Right lobe of liver (tissue), 4 donors: ENCODE results near the gene C6orf132.

ENCODE experiments used
- POLR2A ChIP-seq: fragments of 450-650 bp; IDR thresholded peaks from one replicate; pipeline ENCODE4 v1.6.1; 2017; ENCODE audit warnings: antibody characterized with exemption, mild to moderate bottlenecking
- TF ChIP-seq, protein P1 (sequence below), 4 donors: fragments of 200-600 bp in 3 of 4; fragments of 450-650 bp in 1 of 4; IDR thresholded peaks; one replicate each; pipeline versions ENCODE4 v1.5.1 to v1.8.0; 2016 to 2022; ENCODE audit warnings: antibody characterized with exemption in 4 of 4, mild to moderate bottlenecking in 2 of 4
- donor health status: DM: no; HTN: no; CAD: no.
- donor health status: DM: no; HTN: no; CAD: no.
- donor health status: DM: no; HTN: yes; CAD: no.

DNA sequence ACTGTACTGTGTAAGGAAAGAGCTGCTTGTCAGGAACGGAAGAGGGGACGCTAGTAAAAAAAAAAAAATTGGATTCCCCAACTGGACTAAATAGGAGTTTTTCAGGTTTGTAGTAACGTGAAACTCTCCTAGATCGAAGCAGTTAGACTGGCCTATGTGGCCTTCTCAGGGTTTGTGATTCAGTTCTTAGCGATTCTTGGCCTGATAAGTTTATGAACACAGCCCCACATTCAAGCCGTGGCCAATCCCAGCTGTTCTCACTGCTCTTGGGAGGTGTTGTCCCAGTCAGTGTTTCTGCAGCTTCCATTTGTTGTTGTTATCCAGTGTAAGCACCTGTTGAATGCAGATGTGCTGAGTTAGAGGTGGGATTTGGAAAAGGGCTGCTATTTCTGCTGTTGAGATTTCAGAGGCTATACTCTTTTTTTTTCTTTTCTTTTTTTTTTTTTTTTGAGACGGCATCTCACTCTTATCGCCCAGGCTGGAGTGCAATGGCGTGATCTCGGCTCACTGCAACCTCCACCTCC is 62.4 kb downstream of the C6orf132 start:
- TF ChIP-seq, protein P1, sequence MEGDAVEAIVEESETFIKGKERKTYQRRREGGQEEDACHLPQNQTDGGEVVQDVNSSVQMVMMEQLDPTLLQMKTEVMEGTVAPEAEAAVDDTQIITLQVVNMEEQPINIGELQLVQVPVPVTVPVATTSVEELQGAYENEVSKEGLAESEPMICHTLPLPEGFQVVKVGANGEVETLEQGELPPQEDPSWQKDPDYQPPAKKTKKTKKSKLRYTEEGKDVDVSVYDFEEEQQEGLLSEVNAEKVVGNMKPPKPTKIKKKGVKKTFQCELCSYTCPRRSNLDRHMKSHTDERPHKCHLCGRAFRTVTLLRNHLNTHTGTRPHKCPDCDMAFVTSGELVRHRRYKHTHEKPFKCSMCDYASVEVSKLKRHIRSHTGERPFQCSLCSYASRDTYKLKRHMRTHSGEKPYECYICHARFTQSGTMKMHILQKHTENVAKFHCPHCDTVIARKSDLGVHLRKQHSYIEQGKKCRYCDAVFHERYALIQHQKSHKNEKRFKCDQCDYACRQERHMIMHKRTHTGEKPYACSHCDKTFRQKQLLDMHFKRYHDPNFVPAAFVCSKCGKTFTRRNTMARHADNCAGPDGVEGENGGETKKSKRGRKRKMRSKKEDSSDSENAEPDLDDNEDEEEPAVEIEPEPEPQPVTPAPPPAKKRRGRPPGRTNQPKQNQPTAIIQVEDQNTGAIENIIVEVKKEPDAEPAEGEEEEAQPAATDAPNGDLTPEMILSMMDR (IDR thresholded peaks at IDR 0.05) = no peak
- no peak for TF ChIP-seq POLR2A
